DND-41 (cell line): Measurements from ENCODE around the gene LEMD2.

Experiments
- ATAC-seq: fragments of 200-7000 bp; cut with Tn5 transposase; 3 replicates; pipeline ENCODE4 v1.9.1; 2021; ENCODE audit warnings: low read depth; ENCODE audit not compliant: insufficient read depth
- DNase-seq: peaks from one replicate; pipeline ENCODE4 v3.0.0-alpha.2; 2020
- H2AFZ ChIP-seq: 2 replicates; pipeline ENCODE4 v1.6.0; 2012; ENCODE audit warnings: low read depth, low read length
- H3K27ac ChIP-seq: 2 replicates; pipeline ENCODE4 v1.5.1; 2012; ENCODE audit warnings: low read length, inconsistent platforms
- H3K27me3 ChIP-seq: fragments of 200-600 bp; sonication (generic); 2 replicates; pipeline ENCODE4 v1.6.0; 2012; ENCODE audit warnings: low read length, mild to moderate bottlenecking, inconsistent platforms; ENCODE audit not compliant: insufficient read depth, poor library complexity
- H3K36me3 ChIP-seq: 2 replicates; pipeline ENCODE4 v1.5.1; 2012; ENCODE audit warnings: low read length, inconsistent platforms; ENCODE audit not compliant: insufficient read depth
- H3K4me1 ChIP-seq: 2 replicates; pipeline ENCODE4 v1.5.1; 2012; ENCODE audit warnings: mild to moderate bottlenecking, low read length; ENCODE audit not compliant: insufficient read depth
- H3K4me2 ChIP-seq: 2 replicates; pipeline ENCODE4 v1.6.0; 2012; ENCODE audit warnings: mild to moderate bottlenecking, moderate library complexity, low read length, inconsistent platforms; ENCODE audit not compliant: insufficient read depth
- H3K4me3 ChIP-seq, 2 experiments: fragments of 200-600 bp in 1 of 2; shearing (Covaris generic) in 1 of 2; 2 replicates each; pipeline ENCODE4 v1.5.1; 2012 to 2016; ENCODE audit warnings: inconsistent platforms in 2 of 2, low read length in 2 of 2, mild to moderate bottlenecking in 2 of 2, low read depth in 1 of 2, moderate library complexity in 1 of 2
- H3K79me2 ChIP-seq: 2 replicates; pipeline ENCODE4 v1.6.0; 2012; ENCODE audit warnings: low read length, inconsistent platforms; ENCODE audit not compliant: insufficient read depth
- H3K9ac ChIP-seq: 2 replicates; pipeline ENCODE4 v1.6.0; 2012; ENCODE audit warnings: low read depth, mild to moderate bottlenecking, inconsistent platforms, low read length, moderate library complexity
- H3K9me3 ChIP-seq: 2 replicates; pipeline ENCODE4 v1.5.1; 2012; ENCODE audit warnings: low read length, moderate library complexity, mild to moderate bottlenecking, inconsistent platforms; ENCODE audit not compliant: insufficient read depth, severe bottlenecking
- H4K20me1 ChIP-seq: 2 replicates; pipeline ENCODE4 v1.6.0; 2012; ENCODE audit warnings: low read length; ENCODE audit not compliant: insufficient read depth
- CTCF ChIP-seq: IDR thresholded peaks from 2 replicates; pipeline ENCODE4 v1.5.1; 2012; ENCODE audit warnings: borderline replicate concordance, low read length, moderate library complexity, mild to moderate bottlenecking; ENCODE audit not compliant: poor library complexity, severe bottlenecking; ENCODE audit errors: extremely low read depth
- EZH2 ChIP-seq: IDR thresholded peaks from 3 replicates; pipeline ENCODE4 v1.6.1; 2012; ENCODE audit warnings: borderline replicate concordance, low read depth, mild to moderate bottlenecking, moderate library complexity, low read length, inconsistent platforms; ENCODE audit not compliant: severe bottlenecking

LEMD2 gene

GRCh38 chr6:33731035-33731434 is 57.9 kb downstream of the LEMD2 start:
- Histone ChIP-seq H2AFZ (no peak overlapping the region), H3K4me2 (no peak overlapping the region), H3K4me1 (no peaks in the 10 kb centered on the region), H3K27ac (no peak overlapping the region), H3K27me3 (peaks cover 11% of the 10 kb centered on the region), H3K79me2 (no peaks in the 10 kb centered on the region), H3K9ac (no peak overlapping the region), H4K20me1 (no peaks in the 10 kb centered on the region), H3K9me3 (no peaks in the 10 kb centered on the region), H3K36me3 (no peaks in the 10 kb centered on the region), H3K4me3 (no peak overlapping the region)
- DNase-seq (no peak), ATAC-seq (no peak)
- TF ChIP-seq EZH2 (no peak), CTCF (no peak)

- no peak overlapping the region for H3K4me3 ChIP-seq
Observed at GRCh38 chr6:33730611-33731010, 58.3 kb downstream of the LEMD2 start.

GRCh38 chr6:33729059-33729458 is 59.9 kb downstream of the LEMD2 start:
- TF ChIP-seq EZH2 = no peak
- no peak for TF ChIP-seq CTCF
- Histone ChIP-seq H3K27ac (no peak overlapping the region), H3K4me2 (no peak overlapping the region), H3K9me3 (no peaks in the 10 kb centered on the region), H3K9ac (no peak overlapping the region), H3K4me1 (no peaks in the 10 kb centered on the region), H3K27me3 (peaks cover 24% of the 10 kb centered on the region), H3K36me3 (no peaks in the 10 kb centered on the region), H3K4me3 (no peak overlapping the region), H2AFZ (no peak overlapping the region), H4K20me1 (no peaks in the 10 kb centered on the region), H3K79me2 (no peaks in the 10 kb centered on the region)
- ATAC-seq (no peak), DNase-seq (no peak)

More at GRCh38 chr6:33730611-33731010, 58.3 kb downstream of the LEMD2 start:
- ATAC-seq (no peak), DNase-seq (no peak)
- no peaks in the 10 kb centered on the region for H3K9me3 ChIP-seq
- H3K27ac ChIP-seq = no peak overlapping the region
- H3K27me3 ChIP-seq = peaks cover 11% of the 10 kb centered on the region
- no peak overlapping the region for H2AFZ ChIP-seq
- no peaks in the 10 kb centered on the region for H3K36me3 ChIP-seq
- H3K4me1 ChIP-seq = no peaks in the 10 kb centered on the region
- no peak for TF ChIP-seq EZH2
- TF ChIP-seq CTCF = no peak
- H3K79me2 ChIP-seq = no peaks in the 10 kb centered on the region
- H3K9ac ChIP-seq = no peak overlapping the region
- no peak overlapping the region for H3K4me2 ChIP-seq
- H4K20me1 ChIP-seq = no peaks in the 10 kb centered on the region

- no peak for ATAC-seq
- Histone ChIP-seq H3K27me3 (peaks cover 30% of the 10 kb centered on the region), H3K9ac (no peak overlapping the region), H4K20me1 (peaks cover 5% of the 10 kb centered on the region; the same call in 1 of the 2 replicates), H3K79me2 (no peaks in the 10 kb centered on the region), H3K4me2 (no peak overlapping the region), H3K9me3 (no peaks in the 10 kb centered on the region), H3K4me3 (no peak overlapping the region), H3K36me3 (no peaks in the 10 kb centered on the region), H3K4me1 (no peaks in the 10 kb centered on the region), H2AFZ (no peak overlapping the region), H3K27ac (no peak overlapping the region)
- no peak for DNase-seq
- no peak for TF ChIP-seq CTCF
- no peak for TF ChIP-seq EZH2
Observed at GRCh38 chr6:33728438-33728837, 60.5 kb downstream of the LEMD2 start.
